NCI-H2029 treated with DMSO at 0.1 percent for 48 hours (cell line): Measurements from ENCODE around the gene MTNR1A.

ENCODE experiments used
- DNase-seq: peaks from one replicate; lab custom pipeline; 2025; lab: John Stamatoyannopoulos, UW

Gene MTNR1A

GRCh38 chr4:186487726-186488125 is 67.6 kb downstream of the MTNR1A start:
- DNase-seq = no peak

GRCh38 chr4:186486172-186486571 is 69.2 kb downstream of the MTNR1A start:
- DNase-seq = no peak

- DNase-seq = no peak
These were observed 69.8 kb downstream of the MTNR1A start for GRCh38 chr4:186485561-186486062.

GRCh38 chr4:186485150-186485549 is 70.2 kb downstream of the MTNR1A start:
- DNase-seq = no peak

GRCh38 chr4:186483656-186484055 is 71.7 kb downstream of the MTNR1A start:
- no peak for DNase-seq
